Measurements from ENCODE around the gene LMBR1.

- no peak for TF ChIP-seq EZH2 (IDR thresholded peaks at IDR 0.05; ENCODE audit: insufficient read depth, poor library complexity, severe bottlenecking)
- TF ChIP-seq EZH2phosphoT487 (IDR thresholded peaks at IDR 0.05; ENCODE audit: insufficient read depth, low read depth), result no peak
Observed at GRCh38 chr7:156634117-156634516, 258.9 kb downstream of the LMBR1 start.

Data from GM23248 (cell line).